ENCODE measurements around the gene PWWP2B.
"Not testable (repeated sequence)": the region's sequence is repeated elsewhere in the genome, so short reads cannot be mapped to it uniquely, and the experiment has no call there.

The PWWP2B gene

GRCh38 chr10:132420981-132421846 lies 24.2 kb downstream of the PWWP2B start:
- no peak for DNase-seq

- DNase-seq, result peak; percentile 87
Measured at GRCh38 chr10:132421847-132422751, 25.1 kb downstream of the PWWP2B start.

DNA sequence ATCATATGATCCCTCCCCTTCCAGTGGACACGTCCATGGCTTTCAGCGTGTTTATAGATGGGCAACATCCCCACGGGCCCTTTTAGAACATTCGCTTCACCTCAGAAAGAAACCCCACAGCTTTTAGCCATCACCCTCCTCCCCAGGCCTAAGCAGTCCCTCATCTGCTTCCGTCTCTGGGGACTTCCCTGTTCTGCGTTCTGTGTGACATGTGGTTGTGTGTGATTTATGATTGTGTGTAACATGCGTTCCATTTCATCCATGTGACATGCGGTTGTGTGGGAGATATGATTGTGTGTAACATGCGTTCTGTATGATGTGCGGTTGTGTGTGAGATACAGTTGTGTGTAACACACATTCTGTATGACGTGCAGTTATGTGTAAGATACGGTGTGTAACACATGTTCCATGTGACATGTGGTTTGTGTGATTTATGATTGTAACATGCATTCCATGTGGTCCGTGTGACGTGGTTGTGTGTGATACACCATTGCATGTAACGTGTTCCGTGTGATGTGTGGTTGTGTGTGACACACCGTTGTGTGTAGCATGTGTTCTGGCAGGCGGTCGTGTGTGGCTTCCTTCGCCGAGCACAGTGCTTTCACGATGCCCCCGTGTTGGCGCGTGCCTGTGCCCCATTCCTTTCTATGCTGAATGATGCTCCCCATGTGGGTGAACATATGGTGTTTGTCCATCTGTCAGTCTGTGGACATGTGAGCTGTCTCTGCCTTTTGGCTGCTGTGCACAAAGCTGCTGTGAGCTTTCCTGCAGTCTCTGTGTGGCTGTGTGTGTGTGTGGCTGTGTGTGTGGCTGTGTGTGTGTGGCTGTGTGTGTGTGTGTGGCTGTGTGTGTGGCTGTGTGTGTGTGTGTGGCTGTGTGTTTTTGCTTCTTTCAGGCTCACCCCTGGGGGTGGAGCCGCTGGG lies 26.2 kb downstream of the PWWP2B start:
- DNase-seq, result no peak

- no peak for DNase-seq
Measured at GRCh38 chr10:132423966-132424861, 27.2 kb downstream of the PWWP2B start.

DNA sequence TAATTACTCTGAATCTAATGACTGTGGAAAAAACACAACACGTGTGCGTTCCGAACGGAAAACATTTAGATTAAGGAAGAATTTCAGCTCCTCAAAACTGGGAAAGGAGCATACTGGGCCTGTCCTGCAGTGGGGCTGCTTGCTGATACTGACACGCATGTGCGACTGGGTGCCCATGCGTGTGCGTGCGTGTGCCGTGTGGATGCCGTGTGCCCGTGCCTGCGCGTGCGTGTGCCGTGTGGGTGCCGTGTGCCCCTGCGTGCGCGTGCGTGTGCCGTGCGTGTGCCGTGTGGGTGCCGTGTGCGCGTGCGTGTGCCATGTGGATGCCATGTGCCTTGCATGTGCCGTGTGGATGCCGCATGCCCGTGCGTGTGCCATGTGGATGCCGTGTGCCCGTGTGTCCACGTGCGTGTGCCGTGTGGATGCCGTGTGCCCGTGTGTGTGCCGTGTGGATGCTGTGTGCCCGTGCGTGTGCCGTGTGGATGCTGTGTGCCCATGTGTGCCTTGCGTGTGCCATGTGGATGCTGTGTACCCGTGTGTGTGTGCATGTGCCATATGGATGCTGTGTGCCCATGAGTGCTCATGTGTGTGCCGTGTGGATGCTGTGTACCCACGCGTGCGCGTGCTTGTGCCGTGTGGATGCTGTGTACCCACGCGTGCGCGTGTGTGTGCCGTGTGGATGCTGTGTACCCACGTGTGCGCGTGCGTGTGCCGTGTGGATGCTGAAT lies 28.2 kb downstream of the PWWP2B start:
- no peak for DNase-seq

- DNase-seq, result no peak
Measured at GRCh38 chr10:132425757-132426155, 28.8 kb downstream of the PWWP2B start.

- DNase-seq, result no peak
Measured at GRCh38 chr10:132427006-132427771, 30.2 kb downstream of the PWWP2B start.

DNA sequence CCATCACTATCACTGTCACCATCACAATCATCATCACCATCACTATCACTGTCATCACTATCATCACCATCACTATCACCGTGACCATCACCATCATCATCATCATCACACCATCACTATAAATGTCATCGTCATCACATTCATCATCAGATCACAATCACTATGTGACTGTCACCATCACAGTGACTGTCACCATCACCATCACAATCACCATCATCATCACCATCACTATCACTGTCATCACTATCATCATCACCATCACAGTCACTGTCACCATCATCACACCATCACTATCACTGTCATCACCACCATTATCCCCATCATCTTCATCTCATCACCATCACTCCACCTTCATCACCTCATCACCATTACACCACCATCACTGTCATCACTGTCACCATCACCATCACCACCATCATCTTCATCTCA lies 31.0 kb downstream of the PWWP2B start:
- no peak for DNase-seq

DNA sequence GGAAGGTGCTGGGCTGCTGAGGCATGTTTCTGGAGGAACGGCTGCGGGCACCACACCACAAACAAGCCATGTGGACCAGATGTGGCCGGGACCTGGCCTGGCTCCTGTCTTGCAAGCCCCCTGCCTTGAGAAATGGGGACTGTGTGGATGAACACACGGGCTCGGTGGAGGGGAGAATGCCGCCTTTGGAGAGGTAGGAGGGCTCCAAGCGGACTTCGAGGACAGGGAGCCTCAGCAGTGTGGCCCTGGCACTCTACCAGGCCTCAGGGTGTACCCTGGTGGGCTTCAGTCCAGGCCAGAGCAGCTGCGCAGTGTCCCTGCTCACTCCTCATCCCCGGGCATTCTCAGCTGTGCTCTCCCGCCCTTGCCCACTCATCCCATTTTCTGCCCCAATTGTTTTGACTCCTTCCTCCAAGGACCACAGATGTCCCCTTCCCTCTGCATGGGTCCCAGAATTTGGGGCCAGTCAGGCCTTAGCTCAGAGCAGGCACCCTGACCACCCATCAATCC lies 31.5 kb downstream of the PWWP2B start:
- DNase-seq, result no peak

DNA sequence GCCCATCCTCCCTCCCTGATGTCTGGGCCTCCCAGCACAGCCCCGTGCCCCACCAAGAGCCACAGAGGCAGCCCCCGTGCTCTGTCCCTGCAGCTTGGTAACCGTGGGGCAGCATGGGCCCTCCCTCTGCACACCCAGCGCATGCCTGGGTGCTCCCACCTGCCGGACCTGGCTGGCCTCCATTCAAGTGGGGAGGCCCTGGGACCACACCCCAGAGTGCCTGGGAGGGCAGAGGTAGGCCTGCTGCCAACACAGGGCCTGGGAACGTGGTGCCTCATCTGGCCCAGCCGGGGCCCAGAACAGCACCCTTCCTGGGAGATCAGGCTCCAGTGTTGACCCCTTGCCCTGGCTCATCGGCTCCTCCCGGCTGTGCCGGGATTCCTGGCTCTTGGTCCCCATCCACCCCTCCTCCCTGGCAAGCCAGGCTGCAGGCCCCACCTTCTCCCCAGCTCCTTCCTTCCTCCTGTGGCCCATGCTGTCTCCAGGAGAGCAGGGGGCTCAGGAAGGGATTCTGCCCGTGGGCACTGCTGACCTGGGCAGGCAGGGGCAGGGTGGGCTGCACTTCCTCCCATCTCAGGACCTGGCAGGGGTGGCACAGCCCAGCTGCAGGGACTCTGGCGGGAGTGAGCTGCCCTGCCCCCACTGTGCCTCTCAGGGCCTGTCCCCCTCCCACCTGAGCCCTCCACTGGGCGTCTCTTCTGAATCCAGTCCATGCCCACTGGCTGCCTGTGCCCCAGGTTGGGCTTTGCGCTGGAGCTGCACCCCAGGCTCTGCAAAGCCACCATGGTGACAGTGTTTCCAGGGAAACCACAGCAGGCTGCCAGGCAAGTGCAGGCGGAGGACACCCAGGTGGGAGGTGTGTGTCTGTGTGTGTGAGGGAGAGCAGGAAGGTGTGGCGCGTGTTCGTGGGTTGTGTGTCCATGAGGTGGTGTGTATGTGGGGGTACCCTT lies 32.6 kb downstream of the PWWP2B start:
- peak; percentile 42 for DNase-seq

GRCh38 chr10:132430231-132430743 lies 33.3 kb downstream of the PWWP2B start:
- no peak for DNase-seq

- no peak for DNase-seq
Measured at GRCh38 chr10:132430861-132431271, 33.9 kb downstream of the PWWP2B start.

DNA sequence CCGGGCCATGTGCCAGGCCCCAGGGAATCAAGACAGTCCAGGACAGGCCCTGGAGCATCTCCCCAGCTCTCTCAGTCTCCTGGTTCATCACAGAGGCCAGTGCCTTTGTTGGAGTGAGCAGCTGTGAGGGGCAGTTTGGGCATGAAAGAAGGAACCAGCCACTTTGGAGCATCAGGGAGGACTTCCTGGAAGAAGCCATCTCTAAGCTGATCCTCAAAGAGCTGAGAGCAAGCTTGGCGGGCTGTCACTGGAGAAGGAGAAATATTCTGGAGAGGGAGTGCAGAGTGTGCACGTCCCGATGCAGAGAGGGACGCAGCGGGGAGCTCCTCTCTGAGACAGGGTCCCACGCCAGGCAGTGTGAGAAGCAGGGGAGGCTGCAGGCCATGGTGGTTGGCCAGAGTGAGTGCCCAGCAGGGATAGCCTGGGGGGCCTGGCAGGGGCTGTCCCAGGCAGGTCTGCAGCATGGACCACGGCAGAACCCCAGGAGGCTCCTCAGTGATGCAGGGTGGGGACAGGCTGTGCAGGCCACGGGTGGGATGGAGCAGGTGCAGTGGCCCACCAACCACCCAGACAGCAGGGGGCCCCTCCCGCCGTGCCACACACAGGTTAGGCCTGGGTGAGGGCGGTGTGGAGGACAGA lies 34.7 kb downstream of the PWWP2B start:
- DNase-seq, result no peak

DNA sequence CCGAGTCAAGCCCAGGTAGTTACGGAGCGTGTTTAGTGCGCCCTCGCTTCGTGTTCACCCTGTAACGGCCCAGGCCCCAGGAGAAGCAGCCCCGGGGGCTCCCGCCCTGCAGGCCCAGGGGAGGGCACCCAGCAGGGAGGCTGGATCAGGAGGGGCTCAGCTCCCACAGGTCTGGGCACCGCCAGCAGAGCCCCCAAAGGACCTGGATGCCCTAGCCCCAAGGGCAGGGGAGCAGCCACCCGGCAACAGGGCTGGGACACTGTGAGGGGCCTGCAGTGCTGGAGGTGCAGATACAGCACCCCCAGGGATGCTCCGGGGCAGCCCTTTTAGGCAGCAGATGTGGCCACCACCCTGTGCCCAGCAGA lies 35.2 kb downstream of the PWWP2B start:
- no peak for DNase-seq

DNA sequence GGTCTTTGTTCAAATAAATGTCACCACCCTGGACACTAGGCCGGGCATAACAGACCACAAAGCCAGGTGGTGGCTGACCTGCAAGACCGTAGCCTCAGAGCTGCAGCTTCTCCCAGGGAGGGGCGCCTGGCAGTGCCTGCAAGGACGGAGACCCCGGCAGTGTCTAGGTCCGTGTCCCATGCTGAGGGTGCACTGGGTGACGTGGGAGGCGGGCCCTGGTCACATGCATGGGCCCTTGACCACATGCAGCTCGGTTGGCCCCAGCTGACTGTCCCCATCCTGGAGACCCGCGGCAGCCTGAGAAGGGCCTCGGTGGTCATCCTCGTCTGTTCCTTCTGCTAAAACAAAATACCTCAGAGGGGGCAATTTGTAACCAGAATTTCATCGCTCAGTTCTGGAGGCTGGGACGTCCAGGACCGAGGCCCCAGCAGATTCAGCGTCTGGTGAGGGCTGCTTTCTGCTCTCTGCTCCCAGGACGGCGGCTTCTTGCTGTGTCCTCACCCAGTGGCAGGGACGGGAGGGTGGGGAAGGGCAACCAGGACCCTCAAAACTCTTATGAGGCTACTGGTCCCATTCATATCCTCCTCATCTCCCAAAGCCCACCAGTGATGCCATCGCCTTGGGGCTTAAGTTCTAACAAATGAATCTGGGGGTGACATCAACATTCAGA lies 36.8 kb downstream of the PWWP2B start:
- no peak for DNase-seq

GRCh38 chr10:132434405-132435005 lies 37.5 kb downstream of the PWWP2B start:
- DNase-seq, result no peak

DNA sequence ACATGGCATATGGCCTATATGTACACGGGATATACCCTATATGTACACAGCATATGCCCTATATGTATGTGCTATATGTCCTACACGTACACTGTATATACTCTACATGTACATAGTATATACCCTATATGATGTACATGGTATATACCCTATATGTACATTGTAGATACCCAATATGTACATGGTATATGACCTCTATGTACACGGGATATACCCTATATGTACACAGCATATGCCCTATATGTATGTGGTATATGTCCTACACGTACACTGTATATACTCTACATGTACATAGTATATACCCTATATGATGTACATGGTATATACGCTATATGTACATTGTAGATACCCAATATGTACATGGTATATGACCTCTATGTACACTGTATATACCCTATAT lies 38.3 kb downstream of the PWWP2B start:
- not testable (repeated sequence) for DNase-seq
